ENCODE measurements around the gene OS9. TPM values are rescaled to one million over a fixed set of nuclear protein-coding genes. Genes with fewer than 3 reads are reported as not detected.
A peak's percentile ranks its signal among the peaks of the same experiment; 100 is the strongest.

The OS9 gene
- total and polyA plus RNA-seq, 7 donors: 69.1 to 243 (median 140) TPM

GRCh38 chr12:57726151-57726883 is 32.4 kb downstream of the OS9 start:
- Histone ChIP-seq H3K27ac (peak overlapping the region; percentile 8 to 56 (median 32)), H3K36me3 (peaks cover 0 to 10% (median 0%) of the 10 kb centered on the region in 4 donors), H3K9me3 (no peaks in the 10 kb centered on the region), H3K4me3 (peak overlapping the region; percentile 35 to 64 (median 52)), H3K4me1 (peaks cover 0 to 21% (median 17%) of the 10 kb centered on the region in 4 donors), H3K27me3 (peaks cover 0 to 47% (median 22%) of the 10 kb centered on the region in 3 donors)
- DNase-seq: peak; percentile 91
- intact Hi-C loops (cut with DNase I): no loop called here
- TF ChIP-seq POLR2AphosphoS5 (IDR thresholded peaks at IDR 0.05): peak in 1 of 4 donors; percentile 22
- TF ChIP-seq POLR2A (IDR thresholded peaks at IDR 0.05): no peak
- no peak for TF ChIP-seq EP300 (IDR thresholded peaks at IDR 0.05)
- peak; percentile 22 to 60 (median 56) for TF ChIP-seq CTCF (IDR thresholded peaks at IDR 0.05)
- 12 to 55% methylated on average over 79 of the region's 79 CpGs for WGBS, 2 donors

GRCh38 chr12:57726884-57727757 is 33.2 kb downstream of the OS9 start:
- 16 to 58% methylated on average over 76 of the region's 76 CpGs for WGBS, 2 donors
- intact Hi-C loops (cut with DNase I): no loop called here
- TF ChIP-seq CTCF (IDR thresholded peaks at IDR 0.05): peak in 3 of 4 experiments; percentile 26 to 40 (median 27)
- TF ChIP-seq EP300 (IDR thresholded peaks at IDR 0.05): no peak
- peak overlapping the region; percentile 8 to 56 (median 32) for H3K27ac ChIP-seq
- H3K27me3 ChIP-seq: peaks cover 0 to 52% (median 26%) of the 10 kb centered on the region in 3 donors
- H3K4me1 ChIP-seq: peaks cover 0 to 21% (median 17%) of the 10 kb centered on the region in 4 donors
- no peak for DNase-seq
- H3K9me3 ChIP-seq: no peaks in the 10 kb centered on the region
- H3K4me3 ChIP-seq: peak overlapping the region; percentile 35 to 64 (median 52)
- H3K36me3 ChIP-seq: peaks cover 0 to 2% (median 0%) of the 10 kb centered on the region in 4 donors

GRCh38 chr12:57727758-57728395 is 33.9 kb downstream of the OS9 start:
- 36 to 68% methylated on average over 21 of the region's 21 CpGs for whole genome bisulfite sequencing, 2 donors
- intact Hi-C loops (cut with DNase I): no loop called here
- no peak overlapping the region for H3K4me3 ChIP-seq
- DNase-seq: no peak
- H3K27ac ChIP-seq: no peak overlapping the region
- no peaks in the 10 kb centered on the region for H3K9me3 ChIP-seq
- peaks cover 0 to 21% (median 17%) of the 10 kb centered on the region in 4 donors for H3K4me1 ChIP-seq
- TF ChIP-seq EP300 (IDR thresholded peaks at IDR 0.05) (no peak), POLR2AphosphoS5 (IDR thresholded peaks at IDR 0.05) (no peak), CTCF (IDR thresholded peaks at IDR 0.05) (no peak), POLR2A (IDR thresholded peaks at IDR 0.05) (no peak)
- no peaks in the 10 kb centered on the region for H3K36me3 ChIP-seq
- H3K27me3 ChIP-seq: peaks cover 0 to 59% (median 30%) of the 10 kb centered on the region in 3 donors

GRCh38 chr12:57729321-57729844 is 35.5 kb downstream of the OS9 start:
- TF ChIP-seq POLR2A (IDR thresholded peaks at IDR 0.05) (no peak), POLR2AphosphoS5 (IDR thresholded peaks at IDR 0.05) (no peak), CTCF (IDR thresholded peaks at IDR 0.05) (no peak), EP300 (IDR thresholded peaks at IDR 0.05) (no peak)
- intact Hi-C loops (cut with DNase I): no loop called here
- H3K4me1 ChIP-seq: peaks cover 0 to 21% (median 17%) of the 10 kb centered on the region in 4 donors
- H3K9me3 ChIP-seq: no peaks in the 10 kb centered on the region
- H3K36me3 ChIP-seq: no peaks in the 10 kb centered on the region
- H3K4me3 ChIP-seq: no peak overlapping the region
- no peak for DNase-seq
- no peak overlapping the region for H3K27ac ChIP-seq
- peaks cover 10 to 72% (median 42%) of the 10 kb centered on the region in 3 donors for H3K27me3 ChIP-seq
- WGBS, 2 donors: 40 to 64% methylated on average over 5 of the region's 5 CpGs

Data from sigmoid colon (tissue), 7 donors.